ENCODE measurements around the gene GPRASP2.
"Not testable (repeated sequence)": the region's sequence is repeated elsewhere in the genome, so short reads cannot be mapped to it uniquely, and the experiment has no call there.

Gene GPRASP2

DNA sequence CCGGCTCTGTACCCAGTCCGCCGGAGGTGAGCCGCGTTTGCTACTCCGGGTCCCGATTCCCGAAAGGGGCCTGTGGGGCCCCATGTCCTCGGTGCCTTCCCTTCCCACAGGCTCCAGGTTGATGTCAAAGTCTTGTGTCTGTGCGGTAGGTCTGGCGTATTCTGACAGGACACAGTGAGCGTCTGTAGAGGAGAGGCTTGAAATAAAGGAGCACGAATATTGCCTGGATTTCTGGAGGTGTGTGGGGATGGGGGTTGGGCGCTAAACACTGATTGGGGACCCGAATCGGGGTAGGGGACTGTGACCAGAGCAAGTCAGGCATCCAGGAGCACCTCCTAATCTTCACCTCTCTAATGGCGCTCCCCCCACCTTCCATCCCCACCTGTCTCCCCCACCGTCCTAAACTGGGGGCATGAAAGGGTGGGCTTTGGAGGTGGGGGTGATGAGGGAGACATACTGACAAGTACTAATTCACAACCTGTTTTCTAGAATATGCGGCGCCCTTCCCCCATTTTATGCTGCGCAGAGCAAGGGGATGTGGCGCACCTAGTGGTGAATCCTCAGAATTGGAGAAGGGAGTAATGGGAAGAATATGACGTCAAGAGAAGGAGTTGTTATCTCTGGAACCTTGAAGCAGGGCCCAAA, 855 bp downstream of the GPRASP2 start:
- peaks cover 9% of the 10 kb centered on the region; the same call in 1 of the 2 replicates for H3K27me3 ChIP-seq (ENCODE audit: insufficient read depth, low read length)
- peak overlapping the region; percentile 82 for H3K4me3 ChIP-seq (ENCODE audit: low read length)
- peaks cover 7% of the 10 kb centered on the region; the same call in 1 of the 2 replicates for H3K36me3 ChIP-seq (ENCODE audit: insufficient read depth, low read depth, low read length)
- no peaks in the 10 kb centered on the region for H3K4me1 ChIP-seq (ENCODE audit: insufficient read depth, low read length)
- no peak overlapping the region for H3K27ac ChIP-seq (ENCODE audit: low read length)
- H3K9ac ChIP-seq (ENCODE audit: low read depth, low read length), result peak overlapping the region; percentile 65; the same call in 1 of the 2 replicates
- no peaks in the 10 kb centered on the region for H3K9me3 ChIP-seq (ENCODE audit: insufficient read depth, low read depth, low read length)

DNA sequence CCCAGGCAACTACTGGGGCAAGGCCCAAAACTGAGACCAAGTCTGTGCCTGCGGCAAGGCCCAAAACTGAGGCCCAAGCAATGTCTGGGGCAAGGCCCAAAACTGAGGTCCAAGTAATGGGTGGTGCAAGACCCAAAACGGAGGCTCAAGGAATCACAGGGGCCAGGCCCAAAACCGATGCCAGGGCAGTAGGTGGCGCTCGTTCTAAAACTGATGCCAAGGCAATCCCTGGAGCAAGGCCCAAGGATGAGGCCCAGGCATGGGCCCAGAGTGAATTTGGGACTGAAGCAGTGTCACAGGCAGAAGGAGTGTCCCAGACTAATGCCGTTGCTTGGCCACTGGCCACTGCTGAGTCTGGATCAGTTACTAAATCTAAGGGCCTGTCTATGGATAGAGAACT, 2.7 kb downstream of the GPRASP2 start:
- no peaks in the 10 kb centered on the region for H3K9me3 ChIP-seq (ENCODE audit: insufficient read depth, low read depth, low read length)
- H3K9ac ChIP-seq (ENCODE audit: low read depth, low read length), result no peak overlapping the region
- H3K27me3 ChIP-seq (ENCODE audit: insufficient read depth, low read length), result peaks cover 9% of the 10 kb centered on the region; the same call in 1 of the 2 replicates
- H3K27ac ChIP-seq (ENCODE audit: low read length), result no peak overlapping the region
- no peak overlapping the region for H3K4me3 ChIP-seq (ENCODE audit: low read length)
- peaks cover 7% of the 10 kb centered on the region; the same call in 1 of the 2 replicates for H3K36me3 ChIP-seq (ENCODE audit: insufficient read depth, low read depth, low read length)
- no peaks in the 10 kb centered on the region for H3K4me1 ChIP-seq (ENCODE audit: insufficient read depth, low read length)

DNA sequence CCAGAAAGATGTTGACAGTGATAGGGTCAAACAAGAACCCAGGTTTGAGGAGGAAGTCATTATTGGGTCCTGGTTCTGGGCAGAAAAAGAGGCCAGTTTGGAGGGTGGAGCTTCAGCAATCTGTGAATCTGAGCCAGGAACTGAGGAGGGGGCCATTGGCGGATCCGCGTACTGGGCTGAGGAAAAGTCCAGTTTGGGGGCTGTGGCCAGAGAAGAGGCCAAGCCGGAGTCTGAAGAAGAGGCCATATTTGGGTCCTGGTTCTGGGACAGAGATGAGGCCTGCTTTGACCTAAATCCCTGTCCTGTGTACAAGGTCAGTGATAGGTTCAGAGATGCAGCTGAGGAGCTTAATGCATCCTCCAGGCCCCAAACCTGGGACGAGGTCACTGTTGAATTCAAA, 3.7 kb downstream of the GPRASP2 start:
- Histone ChIP-seq H3K27me3 (ENCODE audit: insufficient read depth, low read length) (peaks cover 7% of the 10 kb centered on the region; the same call in 1 of the 2 replicates), H3K36me3 (ENCODE audit: insufficient read depth, low read depth, low read length) (peaks cover 7% of the 10 kb centered on the region; the same call in 1 of the 2 replicates), H3K4me3 (ENCODE audit: low read length) (no peak overlapping the region), H3K4me1 (ENCODE audit: insufficient read depth, low read length) (no peaks in the 10 kb centered on the region), H3K9me3 (ENCODE audit: insufficient read depth, low read depth, low read length) (no peaks in the 10 kb centered on the region), H3K27ac (ENCODE audit: low read length) (no peak overlapping the region), H3K9ac (ENCODE audit: low read depth, low read length) (no peak overlapping the region)

DNA sequence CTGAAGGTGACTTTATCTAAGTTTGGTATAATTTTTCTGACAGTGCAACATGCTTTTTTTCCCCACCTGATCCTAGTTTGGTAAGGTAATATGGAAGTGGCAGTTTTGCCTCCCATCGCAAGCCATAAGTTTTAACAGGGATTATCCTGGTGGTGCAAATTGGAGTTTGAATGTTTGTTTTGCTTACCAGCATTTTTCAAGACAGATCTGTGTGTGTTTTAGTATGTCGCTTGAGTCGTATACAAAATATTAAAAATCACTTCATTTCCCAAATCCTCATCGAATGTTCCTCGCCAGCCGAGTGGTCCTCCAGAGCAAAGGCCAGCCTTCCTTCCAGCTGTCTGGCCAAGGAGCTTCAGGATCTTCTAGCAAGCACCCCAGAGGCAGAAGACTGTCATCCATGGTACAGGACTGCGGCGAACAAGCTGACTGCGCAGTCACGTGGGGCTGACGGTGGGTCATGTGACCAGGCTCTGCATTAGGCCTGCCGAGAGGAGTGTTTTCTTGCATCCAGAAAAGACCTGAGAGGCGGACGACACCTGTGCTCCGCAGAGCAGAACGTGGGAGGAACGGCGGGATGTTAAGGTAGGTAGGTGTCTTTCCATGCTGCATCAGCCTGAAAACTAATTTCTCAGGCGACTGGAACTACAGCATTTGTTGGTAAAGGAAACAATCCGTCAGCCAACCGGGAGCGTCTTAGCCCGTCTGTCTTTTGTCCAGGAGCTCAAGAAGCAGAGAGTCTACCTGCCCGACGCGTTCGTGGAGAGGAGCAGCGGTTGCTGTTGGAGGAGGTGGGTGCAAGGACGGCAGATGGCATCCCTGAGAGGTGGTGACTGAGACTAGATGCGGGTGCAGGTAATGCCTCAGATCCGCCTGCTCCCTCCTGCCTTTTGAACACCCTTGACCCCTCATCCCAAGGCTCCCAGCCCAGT, 8.3 kb downstream of the GPRASP2 start, which contains the start of gene GPRASP3:
GPRASP3 (plus strand) TSS at position 507 of the 932 bp plus-strand sequence. CDS start 28,253 bp downstream, outside the sequence.
- H3K36me3 ChIP-seq (ENCODE audit: insufficient read depth, low read depth, low read length), result no peaks in the 10 kb centered on the region
- H3K27ac ChIP-seq (ENCODE audit: low read length), result no peak within 1 kb of the TSS
- H3K4me1 ChIP-seq (ENCODE audit: insufficient read depth, low read length), result no peaks in the 10 kb centered on the region; the same call in 1 of the 2 replicates
- H3K4me3 ChIP-seq (ENCODE audit: low read length), result peak within 1 kb of the TSS; percentile 67; the same call in 1 of the 2 replicates
- peak within 1 kb of the TSS; percentile 42; the same call in 1 of the 2 replicates for H3K9ac ChIP-seq (ENCODE audit: low read depth, low read length)
- no peaks in the 10 kb centered on the region for H3K9me3 ChIP-seq (ENCODE audit: insufficient read depth, low read depth, low read length)
- no peaks in the 10 kb centered on the region for H3K27me3 ChIP-seq (ENCODE audit: insufficient read depth, low read length)

DNA sequence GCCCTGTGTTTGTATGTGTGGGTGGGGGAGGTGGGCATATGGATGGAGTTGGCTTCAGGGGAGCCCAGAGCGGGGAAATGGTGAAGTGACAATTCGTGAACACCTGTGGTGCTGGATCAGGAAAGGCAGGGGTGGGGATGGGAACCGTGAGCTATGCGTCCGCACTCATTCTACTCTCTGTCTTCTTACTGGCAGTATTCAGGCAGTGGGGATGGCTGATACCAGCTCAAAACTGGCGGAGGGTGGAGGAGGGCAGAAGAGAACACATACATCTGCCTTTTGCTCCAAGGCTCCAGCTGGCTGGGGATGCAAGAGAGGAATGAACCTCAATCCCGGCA, 8.9 kb downstream of the GPRASP2 start:
- not testable (repeated sequence) for H3K9me3 ChIP-seq (ENCODE audit: insufficient read depth, low read depth, low read length); H3K27me3 ChIP-seq (ENCODE audit: insufficient read depth, low read length); H3K4me1 ChIP-seq (ENCODE audit: insufficient read depth, low read length); H3K27ac ChIP-seq (ENCODE audit: low read length); H3K36me3 ChIP-seq (ENCODE audit: insufficient read depth, low read depth, low read length)
- Histone ChIP-seq H3K9ac (ENCODE audit: low read depth, low read length) (peak overlapping the region; percentile 42; the same call in 1 of the 2 replicates), H3K4me3 (ENCODE audit: low read length) (peak overlapping the region; percentile 67; the same call in 1 of the 2 replicates)

DNA sequence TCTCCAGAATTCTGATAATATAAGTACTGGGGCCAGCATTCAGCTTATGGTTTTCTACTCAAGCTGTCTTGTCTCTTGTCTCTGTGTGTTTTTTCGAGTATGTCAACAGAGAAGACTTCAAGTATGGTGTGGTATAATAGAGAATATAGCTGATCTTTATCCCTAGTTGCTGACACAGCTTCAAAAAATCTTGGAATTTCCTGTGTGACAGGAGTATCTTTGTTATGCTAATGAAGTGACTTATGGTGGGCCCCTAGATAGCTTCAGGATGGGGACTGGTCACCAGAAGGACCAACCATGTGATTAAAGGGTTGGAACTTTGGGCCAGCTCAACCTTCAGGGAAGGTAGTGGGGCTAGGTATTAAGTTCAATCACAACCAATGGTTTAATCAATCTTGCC, 11.2 kb downstream of the GPRASP2 start:
- H3K27ac ChIP-seq (ENCODE audit: low read length), result no peak overlapping the region

DNA sequence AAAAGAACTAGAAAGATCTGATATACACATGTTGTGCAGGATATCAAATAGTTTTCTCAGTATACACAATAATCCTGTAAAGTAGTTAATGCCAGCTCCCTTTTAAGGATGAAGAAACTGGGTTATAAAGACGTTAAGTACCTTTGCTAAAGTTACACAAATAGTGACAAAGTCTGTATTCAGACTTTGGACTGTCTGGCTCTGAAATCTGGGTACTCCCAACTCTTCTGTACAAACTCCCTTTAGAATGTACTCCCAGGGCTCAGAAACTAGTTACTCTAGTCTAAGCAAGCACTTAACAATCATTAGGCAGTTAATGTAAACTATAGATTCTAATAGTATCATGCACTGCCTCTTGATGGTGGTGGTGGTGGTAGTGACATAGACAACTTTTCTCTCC, 15.5 kb downstream of the GPRASP2 start:
- no peaks in the 10 kb centered on the region for H3K27me3 ChIP-seq (ENCODE audit: insufficient read depth, low read length)
- no peaks in the 10 kb centered on the region; the same call in 1 of the 2 replicates for H3K4me1 ChIP-seq (ENCODE audit: insufficient read depth, low read length)
- no peak overlapping the region for H3K27ac ChIP-seq (ENCODE audit: low read length)
- H3K9ac ChIP-seq (ENCODE audit: low read depth, low read length), result no peak overlapping the region
- H3K36me3 ChIP-seq (ENCODE audit: insufficient read depth, low read depth, low read length), result no peaks in the 10 kb centered on the region
- no peak overlapping the region for H3K4me3 ChIP-seq (ENCODE audit: low read length)
- H3K9me3 ChIP-seq (ENCODE audit: insufficient read depth, low read depth, low read length), result no peaks in the 10 kb centered on the region

More for the DNA sequence above, 11.2 kb downstream of the GPRASP2 start:
- no peak overlapping the region for H3K4me3 ChIP-seq (ENCODE audit: low read length)
- H3K9ac ChIP-seq (ENCODE audit: low read depth, low read length), result no peak overlapping the region
- H3K27me3 ChIP-seq (ENCODE audit: insufficient read depth, low read length), result no peaks in the 10 kb centered on the region
- H3K9me3 ChIP-seq (ENCODE audit: insufficient read depth, low read depth, low read length), result no peaks in the 10 kb centered on the region
- no peaks in the 10 kb centered on the region; the same call in 1 of the 2 replicates for H3K4me1 ChIP-seq (ENCODE audit: insufficient read depth, low read length)
- no peaks in the 10 kb centered on the region for H3K36me3 ChIP-seq (ENCODE audit: insufficient read depth, low read depth, low read length)

DNA sequence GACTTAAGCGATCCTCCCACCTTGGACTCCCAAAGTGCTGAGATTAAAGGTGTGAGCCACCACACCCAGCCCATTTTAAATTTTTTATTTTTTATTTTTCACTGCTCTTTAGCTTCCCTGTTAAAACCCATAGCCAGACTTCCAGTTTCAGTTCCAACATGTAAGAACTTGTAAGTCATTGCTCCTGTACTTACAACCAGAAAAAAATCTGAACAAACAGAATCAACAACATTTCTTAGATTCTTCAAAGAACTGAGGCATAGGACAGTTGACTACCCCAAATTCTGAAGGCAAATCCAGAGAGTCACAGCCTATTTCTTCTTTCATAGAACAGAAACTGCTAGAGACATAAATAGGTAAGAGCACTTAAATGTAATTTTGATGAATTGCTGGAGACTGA, 16.4 kb downstream of the GPRASP2 start:
- Histone ChIP-seq H3K4me3 (ENCODE audit: low read length) (no peak overlapping the region), H3K27ac (ENCODE audit: low read length) (no peak overlapping the region), H3K36me3 (ENCODE audit: insufficient read depth, low read depth, low read length) (no peaks in the 10 kb centered on the region), H3K9ac (ENCODE audit: low read depth, low read length) (no peak overlapping the region), H3K4me1 (ENCODE audit: insufficient read depth, low read length) (no peaks in the 10 kb centered on the region; the same call in 1 of the 2 replicates), H3K9me3 (ENCODE audit: insufficient read depth, low read depth, low read length) (no peaks in the 10 kb centered on the region), H3K27me3 (ENCODE audit: insufficient read depth, low read length) (no peaks in the 10 kb centered on the region)

DNA sequence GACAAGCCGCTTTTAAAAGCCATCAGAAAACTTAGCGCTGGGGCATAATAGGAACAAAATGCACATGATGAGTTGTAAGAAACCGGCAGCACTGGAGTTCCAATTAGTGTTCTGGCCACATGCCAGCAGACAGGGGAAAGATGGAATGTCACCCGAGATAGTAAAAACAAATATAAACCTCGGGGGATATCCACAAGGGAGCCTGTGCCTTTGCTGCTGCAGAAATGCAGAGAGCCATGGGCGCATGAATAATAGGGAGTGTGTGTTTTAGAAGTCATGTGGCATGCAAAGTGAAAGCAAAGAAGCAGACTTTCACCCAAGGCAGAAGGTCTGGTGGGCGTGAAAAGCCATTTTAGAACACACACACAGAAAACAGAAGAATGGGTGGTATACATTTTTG, 27.4 kb downstream of the GPRASP2 start:
- Histone ChIP-seq H3K9ac (ENCODE audit: low read depth, low read length) (no peak overlapping the region), H3K4me3 (ENCODE audit: low read length) (no peak overlapping the region), H3K27me3 (ENCODE audit: insufficient read depth, low read length) (no peaks in the 10 kb centered on the region), H3K27ac (ENCODE audit: low read length) (no peak overlapping the region), H3K36me3 (ENCODE audit: insufficient read depth, low read depth, low read length) (no peaks in the 10 kb centered on the region), H3K9me3 (ENCODE audit: insufficient read depth, low read depth, low read length) (no peaks in the 10 kb centered on the region), H3K4me1 (ENCODE audit: insufficient read depth, low read length) (peaks cover 3% of the 10 kb centered on the region)

DNA sequence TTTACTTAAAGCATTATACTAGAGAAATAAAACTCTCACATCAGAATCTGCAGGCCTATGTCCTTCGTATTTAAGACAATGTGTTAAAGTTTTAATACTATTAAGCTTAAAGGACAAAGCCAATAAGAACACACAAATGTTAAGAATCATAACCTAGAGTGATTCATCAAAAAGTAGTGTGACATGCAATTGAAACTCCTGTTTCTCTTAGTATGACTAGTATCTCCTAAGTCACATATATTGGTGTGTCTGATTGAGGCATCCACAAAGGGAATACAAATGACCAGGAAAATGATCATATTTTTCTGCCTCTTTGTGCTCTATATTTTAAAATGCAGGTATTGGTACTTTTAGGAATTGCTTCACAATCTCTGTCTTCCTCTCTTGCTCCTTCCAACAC, 32.1 kb downstream of the GPRASP2 start:
- Histone ChIP-seq H3K4me3 (ENCODE audit: low read length) (no peak overlapping the region), H3K9me3 (ENCODE audit: insufficient read depth, low read depth, low read length) (no peaks in the 10 kb centered on the region)

DNA sequence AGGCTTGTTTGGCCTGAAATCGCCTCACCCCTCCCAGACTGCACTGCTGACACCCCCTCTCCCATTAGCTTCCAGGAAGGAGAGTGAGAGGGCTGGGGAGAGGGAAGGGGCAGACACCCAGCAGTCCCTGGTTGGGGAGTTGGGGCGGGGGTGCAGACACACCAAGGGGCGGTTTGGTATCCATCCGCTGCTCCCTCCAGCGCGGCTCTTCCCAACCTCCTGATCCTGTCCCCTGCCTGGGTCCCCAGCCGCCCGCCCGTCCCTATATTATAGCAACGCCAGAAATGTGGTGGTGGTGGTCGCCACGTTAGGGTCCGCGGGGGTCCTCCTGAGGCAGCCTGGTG, 33.2 kb downstream of the GPRASP2 start:
- peaks cover 7% of the 10 kb centered on the region; the same call in 1 of the 2 replicates for H3K36me3 ChIP-seq (ENCODE audit: insufficient read depth, low read depth, low read length)
- no peak overlapping the region for H3K27ac ChIP-seq (ENCODE audit: low read length)
- H3K4me3 ChIP-seq (ENCODE audit: low read length), result peak overlapping the region; percentile 73; the same call in 1 of the 2 replicates
- H3K27me3 ChIP-seq (ENCODE audit: insufficient read depth, low read length), result no peaks in the 10 kb centered on the region
- no peaks in the 10 kb centered on the region for H3K9me3 ChIP-seq (ENCODE audit: insufficient read depth, low read depth, low read length)
- peaks cover 5% of the 10 kb centered on the region for H3K4me1 ChIP-seq (ENCODE audit: insufficient read depth, low read length)
- H3K9ac ChIP-seq (ENCODE audit: low read depth, low read length), result peak overlapping the region; percentile 60; the same call in 1 of the 2 replicates

More for the DNA sequence above, 32.1 kb downstream of the GPRASP2 start:
- Histone ChIP-seq H3K9ac (ENCODE audit: low read depth, low read length) (no peak overlapping the region), H3K27ac (ENCODE audit: low read length) (no peak overlapping the region), H3K36me3 (ENCODE audit: insufficient read depth, low read depth, low read length) (peaks cover 7% of the 10 kb centered on the region; the same call in 1 of the 2 replicates), H3K27me3 (ENCODE audit: insufficient read depth, low read length) (no peaks in the 10 kb centered on the region), H3K4me1 (ENCODE audit: insufficient read depth, low read length) (peaks cover 5% of the 10 kb centered on the region)

Measured in iPS-20b (cell line).